Neuronal stem cell (in vitro differentiated cells): ENCODE results near the gene TECPR2.

Experiments used
- DNase-seq: peaks from one replicate; pipeline ENCODE4 v3.0.0-alpha.2; 2013; ENCODE audit warnings: low spot score
- H2AFZ ChIP-seq: one replicate; pipeline ENCODE4 v1.6.1; 2013; ENCODE audit warnings: mild to moderate bottlenecking, low read length, inconsistent platforms
- H2AK5ac ChIP-seq: 2 replicates; pipeline ENCODE4 v1.6.1; 2013; ENCODE audit warnings: low read depth, mild to moderate bottlenecking, inconsistent platforms, low read length, moderate library complexity, mixed read lengths
- H2BK120ac ChIP-seq: 2 replicates; pipeline ENCODE4 v1.6.1; 2013; ENCODE audit warnings: low read depth, mild to moderate bottlenecking, inconsistent platforms, low read length, moderate library complexity, mixed read lengths
- H2BK12ac ChIP-seq: one replicate; pipeline ENCODE4 v1.6.1; 2013; ENCODE audit warnings: low read length, inconsistent platforms
- H2BK15ac ChIP-seq: 2 replicates; pipeline ENCODE4 v1.6.1; 2013; ENCODE audit warnings: mild to moderate bottlenecking, low read length, inconsistent platforms, mixed read lengths
- H2BK5ac ChIP-seq: one replicate; pipeline ENCODE4 v1.6.1; 2013; ENCODE audit warnings: inconsistent platforms, mild to moderate bottlenecking, low read length, moderate library complexity
- H3K14ac ChIP-seq: one replicate; pipeline ENCODE4 v1.6.1; 2013; ENCODE audit warnings: low read length, inconsistent platforms
- H3K18ac ChIP-seq: 2 replicates; pipeline ENCODE4 v1.6.1; 2013; ENCODE audit warnings: low read length, inconsistent platforms
- H3K23ac ChIP-seq: 2 replicates; pipeline ENCODE4 v1.6.1; 2013; ENCODE audit warnings: low read depth, mild to moderate bottlenecking, mixed read lengths, low read length, inconsistent platforms; ENCODE audit not compliant: poor library complexity
- H3K27ac ChIP-seq: replicated peaks from 3 replicates; pipeline ENCODE4 v1.5.1; 2013; ENCODE audit warnings: low read length, inconsistent platforms
- H3K27me3 ChIP-seq, 3 experiments: 2 replicates each; pipeline ENCODE4 v1.6.1; 2013; ENCODE audit warnings: low read length in 3 of 3, mild to moderate bottlenecking in 2 of 3, inconsistent platforms in 1 of 3, low read depth in 1 of 3, mixed read lengths in 1 of 3, moderate library complexity in 1 of 3; ENCODE audit not compliant: control insufficient read depth in 3 of 3, insufficient read depth in 3 of 3
- H3K36me3 ChIP-seq, 2 donors: replicated peaks in 1 of 2; 2 replicates each; pipeline ENCODE4 v1.6.1; 2013; ENCODE audit warnings: low read length in 2 of 2; ENCODE audit not compliant: control insufficient read depth in 2 of 2, insufficient read depth in 2 of 2
- H3K4ac ChIP-seq: 2 replicates; pipeline ENCODE4 v1.6.1; 2013; ENCODE audit warnings: inconsistent platforms, mild to moderate bottlenecking, low read length, moderate library complexity
- H3K4me1 ChIP-seq, 2 donors: 1 replicate in 1 of 2; 2 replicates in 1 of 2; pipeline ENCODE4 v1.6.1; 2013; ENCODE audit warnings: low read length in 2 of 2, low read depth in 1 of 2; ENCODE audit not compliant: control insufficient read depth in 2 of 2, insufficient read depth in 1 of 2
- H3K4me2 ChIP-seq: one replicate; pipeline ENCODE4 v1.6.1; 2013; ENCODE audit warnings: mild to moderate bottlenecking, low read length, inconsistent platforms; ENCODE audit not compliant: insufficient read depth, poor library complexity, severe bottlenecking
- H3K4me3 ChIP-seq, 2 donors: 2 replicates each; pipeline ENCODE4 v1.5.1; 2013; ENCODE audit warnings: low read length in 2 of 2, mild to moderate bottlenecking in 2 of 2, inconsistent platforms in 1 of 2, moderate library complexity in 1 of 2
- H3K79me1 ChIP-seq: one replicate; pipeline ENCODE4 v1.6.1; 2013; ENCODE audit warnings: low read depth, mild to moderate bottlenecking, inconsistent platforms, low read length, moderate library complexity
- H3K9ac ChIP-seq: one replicate; pipeline ENCODE4 v1.6.1; 2013; ENCODE audit warnings: mild to moderate bottlenecking, low read depth, low read length, inconsistent platforms; ENCODE audit not compliant: poor library complexity
- H3K9me3 ChIP-seq, 2 donors: replicated peaks in 1 of 2; 2 replicates each; pipeline versions ENCODE3 to v1.6.1; 2013; ENCODE audit warnings: low read length in 2 of 2, mild to moderate bottlenecking in 2 of 2, inconsistent platforms in 1 of 2, low read depth in 1 of 2, mixed read lengths in 1 of 2, moderate library complexity in 1 of 2; ENCODE audit not compliant: control insufficient read depth in 2 of 2, insufficient read depth in 1 of 2
- H4K8ac ChIP-seq: one replicate; pipeline ENCODE4 v1.6.1; 2013; ENCODE audit warnings: low read depth, mild to moderate bottlenecking, inconsistent platforms, low read length, moderate library complexity
- H4K91ac ChIP-seq: one replicate; pipeline ENCODE4 v1.6.1; 2013; ENCODE audit warnings: low read length, low read depth, mild to moderate bottlenecking, inconsistent platforms; ENCODE audit not compliant: poor library complexity
- WGBS, 2 donors: extraction: QIAGEN DNeasy Blood & Tissue Kit; methylation state at CpG; one replicate each; pipeline ENCODE4 v1.1.7; 2013; ENCODE audit warnings: missing lambda C conversion rate in 2 of 2, mixed read lengths in 1 of 2; ENCODE audit not compliant: insufficient read length in 2 of 2, insufficient replicate concordance in 1 of 2; ENCODE audit errors: extremely low coverage in 2 of 2; 5-methylcytosine and 5-hydroxymethylcytosine counted together

Gene TECPR2

GRCh38 chr14:102508410-102508773 is 145.7 kb downstream of the TECPR2 start:
- H2BK15ac ChIP-seq: no peak overlapping the region
- H2AK5ac ChIP-seq: no peak overlapping the region
- H3K9me3 ChIP-seq: no peaks in the 10 kb centered on the region
- H3K27ac ChIP-seq: no peak overlapping the region
- H2AFZ ChIP-seq: no peak overlapping the region
- H3K27me3 ChIP-seq: no peaks in the 10 kb centered on the region
- no peak for DNase-seq
- no peak overlapping the region for H4K8ac ChIP-seq
- H3K4ac ChIP-seq: no peak overlapping the region
- H3K4me1 ChIP-seq: peaks cover 13 to 21% of the 10 kb centered on the region in 2 donors
- no peak overlapping the region for H4K91ac ChIP-seq
- H3K23ac ChIP-seq: peak overlapping the region; percentile 2
- peak overlapping the region; percentile 93 for H3K4me2 ChIP-seq
- H3K36me3 ChIP-seq: peaks cover 19 to 23% of the 10 kb centered on the region in 2 donors
- H2BK120ac ChIP-seq: no peak overlapping the region
- no peak overlapping the region for H3K18ac ChIP-seq
- no peak overlapping the region for H3K14ac ChIP-seq
- peaks cover 11% of the 10 kb centered on the region for H3K79me1 ChIP-seq
- H3K9ac ChIP-seq: peak overlapping the region; percentile 97
- peak overlapping the region; percentile 80 to 91 for H3K4me3 ChIP-seq
- no CpG with 5 or more reads among the region's 14 CpGs for WGBS, 2 donors
- no peak overlapping the region for H2BK12ac ChIP-seq
- H2BK5ac ChIP-seq: no peak overlapping the region

- Histone ChIP-seq H3K18ac (peak overlapping the region; percentile 95), H2AFZ (peak overlapping the region; percentile 75), H4K8ac (no peak overlapping the region), H3K4ac (peak overlapping the region; percentile 97), H2BK5ac (peak overlapping the region; percentile 90), H3K9me3 (no peaks in the 10 kb centered on the region), H3K36me3 (peaks cover 18 to 23% of the 10 kb centered on the region in 2 donors), H3K27ac (no peak overlapping the region), H3K14ac (peak overlapping the region; percentile 82), H2BK12ac (peak overlapping the region; percentile 41), H2BK15ac (peak overlapping the region; percentile 75), H2AK5ac (peak overlapping the region; percentile 99), H3K4me2 (peak overlapping the region; percentile 93), H3K4me3 (peak overlapping the region; percentile 80 to 91), H4K91ac (no peak overlapping the region), H3K23ac (peak overlapping the region; percentile 91), H3K79me1 (peaks cover 11% of the 10 kb centered on the region), H3K4me1 (peaks cover 13 to 21% of the 10 kb centered on the region in 2 donors), H2BK120ac (no peak overlapping the region), H3K9ac (peak overlapping the region; percentile 97), H3K27me3 (no peaks in the 10 kb centered on the region)
- DNase-seq: no peak
- no CpG with 5 or more reads among the region's 110 CpGs for WGBS, 2 donors
These were observed 146.3 kb downstream of the TECPR2 start for GRCh38 chr14:102508774-102509745.

GRCh38 chr14:102509746-102510615 is 147.2 kb downstream of the TECPR2 start, which contains the start of gene ANKRD9:
ANKRD9 (minus strand) TSS chr14:102509776; CDS start chr14:102507889, 1,887 bp downstream.
- H2BK5ac ChIP-seq: peak within 1 kb of the TSS; percentile 94
- peak within 1 kb of the TSS; percentile 91 for H3K23ac ChIP-seq
- H2AK5ac ChIP-seq: peak within 1 kb of the TSS; percentile 99
- peaks cover 18 to 23% of the 10 kb centered on the region in 2 donors for H3K36me3 ChIP-seq
- no peaks in the 10 kb centered on the region for H3K9me3 ChIP-seq
- peak; percentile 95 for DNase-seq
- no peak within 1 kb of the TSS for H4K8ac ChIP-seq
- peak within 1 kb of the TSS; percentile 82 for H3K14ac ChIP-seq
- peak within 1 kb of the TSS; percentile 24 for H2BK120ac ChIP-seq
- peak within 1 kb of the TSS; percentile 97 for H3K9ac ChIP-seq
- H3K4ac ChIP-seq: peak within 1 kb of the TSS; percentile 97
- H3K4me1 ChIP-seq: peaks cover 13 to 21% of the 10 kb centered on the region in 2 donors
- peak within 1 kb of the TSS; percentile 41 for H2BK12ac ChIP-seq
- H2AFZ ChIP-seq: peak within 1 kb of the TSS; percentile 98
- H3K27me3 ChIP-seq: no peaks in the 10 kb centered on the region
- peaks cover 11% of the 10 kb centered on the region for H3K79me1 ChIP-seq
- H3K4me3 ChIP-seq: peak within 1 kb of the TSS; percentile 80 to 91
- no CpG with 5 or more reads among the region's 91 CpGs for WGBS, 2 donors
- H3K4me2 ChIP-seq: peak within 1 kb of the TSS; percentile 93
- peak within 1 kb of the TSS; percentile 67 for H3K27ac ChIP-seq
- peak within 1 kb of the TSS; percentile 95 for H3K18ac ChIP-seq
- no peak within 1 kb of the TSS for H4K91ac ChIP-seq
- H2BK15ac ChIP-seq: peak within 1 kb of the TSS; percentile 75
